SJSA1 (cell line): Measurements from ENCODE around the gene MTHFS. TPM values are rescaled to one million over a fixed set of nuclear protein-coding genes. Genes with fewer than 3 reads are reported as not detected.
"Not testable (repeated sequence)": the region's sequence is repeated elsewhere in the genome, so short reads cannot be mapped to it uniquely, and the experiment has no call there.

Experiments used
- DNase-seq, 2 experiments: peaks; one replicate each; pipeline ENCODE4 v3.0.0-alpha.2; 2015 to 2020; ENCODE audit warnings: low spot score in 2 of 2, low read depth in 1 of 2
- H3K27ac ChIP-seq: fragments of 250-450 bp; sonication (Bioruptor Pico); 2 replicates; pipeline ENCODE4 v1.5.1; 2020; ENCODE audit warnings: mild to moderate bottlenecking, moderate library complexity
- H3K27me3 ChIP-seq: fragments of 250-450 bp; sonication (Bioruptor Pico); replicated peaks from 2 replicates; pipeline ENCODE4 v1.5.1; 2020; ENCODE audit warnings: mild to moderate bottlenecking, moderate library complexity
- H3K36me3 ChIP-seq: fragments of 250-450 bp; sonication (Bioruptor Pico); 2 replicates; pipeline ENCODE4 v1.5.1; 2020; ENCODE audit warnings: mild to moderate bottlenecking
- H3K4me1 ChIP-seq: fragments of 250-450 bp; sonication (Bioruptor Pico); replicated peaks from 2 replicates; pipeline ENCODE4 v1.6.1; 2021; ENCODE audit warnings: mild to moderate bottlenecking
- H3K4me3 ChIP-seq: fragments of 250-450 bp; sonication (Bioruptor Pico); 2 replicates; pipeline ENCODE4 v1.5.1; 2020; ENCODE audit warnings: mild to moderate bottlenecking
- H3K9me3 ChIP-seq: fragments of 250-450 bp; sonication (Bioruptor Pico); replicated peaks from 2 replicates; pipeline ENCODE4 v1.5.1; 2020; ENCODE audit warnings: mild to moderate bottlenecking
- total RNA-seq: library from RNA; depleted of rRNA; stranded (reverse); fragments of >200 nt; shearing (Covaris generic); gene quantifications from 2 replicates; pipeline ENCODE4 v1.2.3, GENCODE V29; 2014

MTHFS gene
- total RNA-seq, 1 experiment from 2014 or later, result 34.7 TPM

GRCh38 chr15:79903144-79903543, 6.3 kb upstream of the MTHFS start:
- H3K27me3 ChIP-seq, result no peaks in the 10 kb centered on the region
- no peak for DNase-seq
- H3K27ac ChIP-seq, result no peak overlapping the region
- H3K4me3 ChIP-seq, result no peak overlapping the region
- peaks cover 2% of the 10 kb centered on the region for H3K36me3 ChIP-seq
- no peaks in the 10 kb centered on the region for H3K4me1 ChIP-seq
- H3K9me3 ChIP-seq, result no peaks in the 10 kb centered on the region

- peaks cover 4% of the 10 kb centered on the region for H3K36me3 ChIP-seq
- no peaks in the 10 kb centered on the region for H3K9me3 ChIP-seq
- no peak for DNase-seq
- peaks cover 8% of the 10 kb centered on the region for H3K4me1 ChIP-seq
- H3K27me3 ChIP-seq, result no peaks in the 10 kb centered on the region
- H3K4me3 ChIP-seq, result no peak overlapping the region
- H3K27ac ChIP-seq, result no peak overlapping the region
Observed at GRCh38 chr15:79901958-79902357, 5.1 kb upstream of the MTHFS start.

GRCh38 chr15:79900818-79901378, 4.1 kb upstream of the MTHFS start:
- H3K4me3 ChIP-seq, H3K9me3 ChIP-seq, DNase-seq, H3K27me3 ChIP-seq, H3K27ac ChIP-seq, H3K36me3 ChIP-seq: not testable (repeated sequence)
- peaks cover 12% of the 10 kb centered on the region for H3K4me1 ChIP-seq

- Histone ChIP-seq H3K4me1 (peaks cover 13% of the 10 kb centered on the region), H3K27ac (no peak overlapping the region), H3K27me3 (no peaks in the 10 kb centered on the region), H3K4me3 (no peak overlapping the region), H3K9me3 (no peaks in the 10 kb centered on the region), H3K36me3 (peaks cover 5% of the 10 kb centered on the region; the same call in 1 of the 2 replicates)
- no peak for DNase-seq
Observed at GRCh38 chr15:79900087-79900486, 3.3 kb upstream of the MTHFS start.

- DNase-seq, H3K36me3 ChIP-seq, H3K27me3 ChIP-seq, H3K4me3 ChIP-seq, H3K9me3 ChIP-seq, H3K27ac ChIP-seq: not testable (repeated sequence)
- peaks cover 13% of the 10 kb centered on the region for H3K4me1 ChIP-seq
Observed at GRCh38 chr15:79898786-79899185, 2.0 kb upstream of the MTHFS start.

GRCh38 chr15:79898369-79898768, 1.6 kb upstream of the MTHFS start:
- no peaks in the 10 kb centered on the region for H3K9me3 ChIP-seq
- H3K4me1 ChIP-seq, result peaks cover 13% of the 10 kb centered on the region
- no peak overlapping the region for H3K4me3 ChIP-seq
- H3K36me3 ChIP-seq, result peaks cover 5% of the 10 kb centered on the region; the same call in 1 of the 2 replicates
- H3K27ac ChIP-seq, result no peak overlapping the region
- H3K27me3 ChIP-seq, result no peaks in the 10 kb centered on the region
- DNase-seq, result no peak

- no peak for DNase-seq
- Histone ChIP-seq H3K4me3 (peak overlapping the region; percentile 93), H3K9me3 (no peaks in the 10 kb centered on the region), H3K4me1 (peaks cover 13% of the 10 kb centered on the region), H3K36me3 (peaks cover 5% of the 10 kb centered on the region; the same call in 1 of the 2 replicates), H3K27ac (peak overlapping the region; percentile 88), H3K27me3 (no peaks in the 10 kb centered on the region)
Observed at GRCh38 chr15:79897701-79898113, 893 bp upstream of the MTHFS start.

- no peaks in the 10 kb centered on the region for H3K27me3 ChIP-seq
- H3K36me3 ChIP-seq, result peaks cover 5% of the 10 kb centered on the region; the same call in 1 of the 2 replicates
- peaks cover 13% of the 10 kb centered on the region for H3K4me1 ChIP-seq
- H3K27ac ChIP-seq, result peak overlapping the region; percentile 88
- peak overlapping the region; percentile 93 for H3K4me3 ChIP-seq
- no peak for DNase-seq
- H3K9me3 ChIP-seq, result no peaks in the 10 kb centered on the region
Observed at GRCh38 chr15:79897380-79897678, 515 bp upstream of the MTHFS start.

GRCh38 chr15:79896131-79896633, 632 bp downstream of the MTHFS start:
- Histone ChIP-seq H3K27me3 (no peaks in the 10 kb centered on the region), H3K4me3 (peak overlapping the region; percentile 93), H3K9me3 (no peaks in the 10 kb centered on the region), H3K27ac (peak overlapping the region; percentile 88), H3K4me1 (peaks cover 13% of the 10 kb centered on the region), H3K36me3 (peaks cover 5% of the 10 kb centered on the region; the same call in 1 of the 2 replicates)
- no peak for DNase-seq

- Histone ChIP-seq H3K27ac (no peak overlapping the region), H3K36me3 (peaks cover 47% of the 10 kb centered on the region), H3K4me1 (no peaks in the 10 kb centered on the region), H3K27me3 (no peaks in the 10 kb centered on the region), H3K4me3 (no peak overlapping the region), H3K9me3 (no peaks in the 10 kb centered on the region)
- no peak for DNase-seq
Observed at GRCh38 chr15:79887054-79887930, 9.5 kb downstream of the MTHFS start.

GRCh38 chr15:79886124-79886523, 10.7 kb downstream of the MTHFS start:
- Histone ChIP-seq H3K9me3 (no peaks in the 10 kb centered on the region), H3K4me1 (no peaks in the 10 kb centered on the region), H3K27ac (no peak overlapping the region), H3K27me3 (no peaks in the 10 kb centered on the region), H3K4me3 (no peak overlapping the region), H3K36me3 (peaks cover 55% of the 10 kb centered on the region)
- DNase-seq, result no peak

GRCh38 chr15:79884204-79884596, 12.6 kb downstream of the MTHFS start:
- Histone ChIP-seq H3K4me3 (no peak overlapping the region), H3K36me3 (peaks cover 62% of the 10 kb centered on the region)

GRCh38 chr15:79883579-79884203, 13.1 kb downstream of the MTHFS start:
- no peak overlapping the region for H3K27ac ChIP-seq
- peaks cover 61% of the 10 kb centered on the region for H3K36me3 ChIP-seq
- H3K4me3 ChIP-seq, result no peak overlapping the region
- H3K4me1 ChIP-seq, result no peaks in the 10 kb centered on the region
- H3K27me3 ChIP-seq, result no peaks in the 10 kb centered on the region
- DNase-seq, result no peak
- H3K9me3 ChIP-seq, result no peaks in the 10 kb centered on the region

More at GRCh38 chr15:79884204-79884596, 12.6 kb downstream of the MTHFS start:
- no peaks in the 10 kb centered on the region for H3K9me3 ChIP-seq
- no peaks in the 10 kb centered on the region for H3K4me1 ChIP-seq
- no peaks in the 10 kb centered on the region for H3K27me3 ChIP-seq
- DNase-seq, result no peak
- no peak overlapping the region for H3K27ac ChIP-seq

GRCh38 chr15:79881668-79882067, 15.1 kb downstream of the MTHFS start:
- Histone ChIP-seq H3K4me3 (no peak overlapping the region), H3K36me3 (peaks cover 61% of the 10 kb centered on the region), H3K9me3 (peaks cover 4% of the 10 kb centered on the region; the same call in 1 of the 2 replicates), H3K4me1 (no peaks in the 10 kb centered on the region), H3K27me3 (no peaks in the 10 kb centered on the region), H3K27ac (no peak overlapping the region)
- DNase-seq, result no peak
